Left renal cortex interstitium (tissue), 4 donors: ENCODE data around the gene TMEM35B. TPM values are rescaled to one million over a fixed set of nuclear protein-coding genes. Genes with fewer than 3 reads are reported as not detected.
"Not testable (repeated sequence)": the region's sequence is repeated elsewhere in the genome, so short reads cannot be mapped to it uniquely, and the experiment has no call there.

Source experiments
- DNase-seq, 4 donors: peaks; one replicate each; pipeline ENCODE4 v3.0.0-alpha.2; 2013; ENCODE audit warnings: low read depth in 4 of 4, low spot score in 2 of 4, missing footprints in 1 of 4
- polyA plus RNA-seq, 4 donors: library from polyadenylated mRNA; unstranded; fragments of 120-200 nt; gene quantifications; one replicate each; pipeline ENCODE4 v1.2.1, GENCODE V29; 2013; ENCODE audit not compliant: insufficient read length in 4 of 4

TMEM35B gene
- polyA plus RNA-seq, 4 donors: 24.9 to 32.8 (median 30.5) TPM

- DNase-seq: no peak
Observed at GRCh38 chr1:34976384-34977209, 8.6 kb downstream of the TMEM35B start.

DNA sequence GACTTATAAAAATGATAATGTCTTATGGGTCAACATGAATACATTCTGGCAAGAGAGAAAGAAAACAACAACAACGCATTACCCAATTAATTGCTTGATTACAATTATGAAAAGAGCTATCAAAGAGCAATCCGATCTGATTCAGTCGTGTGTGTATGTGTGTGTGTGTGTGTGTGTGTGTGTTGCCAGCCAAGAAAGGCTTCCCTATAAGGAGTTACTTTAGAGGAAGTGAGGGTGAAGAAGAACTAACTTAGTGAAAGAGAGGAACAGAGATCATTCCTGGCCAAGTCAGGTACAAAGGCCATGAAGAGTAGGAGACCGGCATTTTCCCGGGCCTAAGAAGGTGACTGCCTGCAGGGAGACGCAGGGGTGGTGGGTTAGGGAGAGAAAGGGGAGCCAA is 9.4 kb downstream of the TMEM35B start:
- DNase-seq: no peak

GRCh38 chr1:34975338-34975737 is 9.8 kb downstream of the TMEM35B start:
- no peak for DNase-seq

GRCh38 chr1:34974626-34975025 is 10.5 kb downstream of the TMEM35B start:
- DNase-seq: no peak

DNA sequence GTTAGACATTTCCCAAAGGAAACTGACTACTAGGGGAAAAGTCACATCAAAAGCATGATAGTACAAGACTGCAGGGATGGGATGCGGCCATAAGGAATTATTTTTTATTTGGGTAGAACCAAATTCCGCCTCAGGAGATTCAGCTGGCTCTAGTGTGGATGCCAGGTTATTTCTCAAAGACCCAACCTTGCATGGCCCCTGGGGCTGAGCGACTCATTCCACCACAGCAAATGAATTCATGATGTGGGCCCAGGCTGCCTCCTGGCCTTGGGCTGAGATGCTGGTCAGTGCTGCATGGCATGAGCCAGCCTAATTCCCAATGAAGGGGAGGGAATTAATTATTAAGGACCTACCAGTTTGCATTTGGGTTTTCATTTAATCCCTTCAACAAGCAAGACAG is 11.8 kb downstream of the TMEM35B start:
- no peak for DNase-seq

GRCh38 chr1:34970829-34971228 is 14.3 kb downstream of the TMEM35B start:
- DNase-seq: no peak

DNA sequence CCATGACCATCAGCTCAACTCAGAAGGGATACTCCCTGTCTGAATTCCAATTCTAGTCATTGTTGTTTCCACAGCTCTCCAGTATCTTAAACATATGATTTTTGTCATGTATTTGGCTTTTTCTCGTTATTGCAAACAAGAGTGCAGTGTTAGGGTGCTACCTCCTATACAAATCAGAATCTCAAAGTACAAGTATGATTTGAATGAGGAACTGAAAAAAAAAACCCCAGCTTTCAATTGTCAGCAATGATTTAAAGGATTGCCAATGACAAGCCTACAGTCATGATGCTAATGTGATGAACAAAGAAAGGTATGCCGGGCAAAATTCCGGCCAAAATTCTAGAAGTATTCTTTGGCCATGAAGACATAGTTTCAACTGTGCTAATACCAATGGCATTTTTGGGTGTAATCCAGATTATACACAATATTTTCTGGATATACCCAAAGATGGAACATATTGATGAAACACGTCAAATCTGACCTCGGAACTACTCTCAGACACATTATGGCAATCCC is 14.9 kb downstream of the TMEM35B start:
- DNase-seq: no peak

DNA sequence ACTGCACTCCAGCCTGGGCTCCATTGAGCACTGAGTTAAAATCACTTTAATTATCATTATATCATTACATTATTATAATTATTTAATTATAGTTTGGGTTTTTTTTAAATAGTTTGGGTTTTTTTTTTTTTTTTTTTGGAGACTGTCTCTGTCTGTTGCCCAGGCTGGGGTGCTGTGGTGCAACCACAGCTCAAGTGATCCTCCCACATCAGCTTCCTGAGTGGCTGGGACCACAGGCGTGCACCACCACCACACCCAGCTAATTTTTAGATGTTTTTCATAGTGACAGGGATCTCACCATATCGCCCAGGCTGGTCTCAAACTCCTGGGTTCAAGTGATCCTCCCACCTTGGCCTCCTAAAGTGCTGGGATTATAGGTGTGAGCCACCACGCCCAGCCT is 16.9 kb downstream of the TMEM35B start:
- not testable (repeated sequence) for DNase-seq

DNA sequence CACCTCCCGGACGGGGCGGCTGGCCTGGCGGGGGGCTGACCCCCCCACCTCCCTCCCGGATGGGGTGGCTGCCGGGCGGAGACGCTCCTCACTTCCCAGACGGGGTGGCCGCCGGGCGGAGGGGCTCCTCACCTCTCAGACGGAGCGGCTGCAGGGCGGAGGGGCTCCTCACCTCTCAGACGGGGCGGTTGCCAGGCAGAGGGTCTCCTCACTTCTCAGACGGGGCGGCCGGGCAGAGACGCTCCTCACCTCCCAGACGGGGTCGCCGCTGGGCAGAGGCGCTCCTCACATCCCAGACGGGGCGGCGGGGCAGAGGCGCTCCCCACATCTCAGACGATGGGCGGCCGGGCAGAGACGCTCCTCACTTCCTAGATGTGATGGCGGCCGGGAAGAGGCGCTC is 17.5 kb downstream of the TMEM35B start:
- DNase-seq: not testable (repeated sequence)

GRCh38 chr1:34965597-34965996 is 19.6 kb downstream of the TMEM35B start:
- no peak for DNase-seq

DNA sequence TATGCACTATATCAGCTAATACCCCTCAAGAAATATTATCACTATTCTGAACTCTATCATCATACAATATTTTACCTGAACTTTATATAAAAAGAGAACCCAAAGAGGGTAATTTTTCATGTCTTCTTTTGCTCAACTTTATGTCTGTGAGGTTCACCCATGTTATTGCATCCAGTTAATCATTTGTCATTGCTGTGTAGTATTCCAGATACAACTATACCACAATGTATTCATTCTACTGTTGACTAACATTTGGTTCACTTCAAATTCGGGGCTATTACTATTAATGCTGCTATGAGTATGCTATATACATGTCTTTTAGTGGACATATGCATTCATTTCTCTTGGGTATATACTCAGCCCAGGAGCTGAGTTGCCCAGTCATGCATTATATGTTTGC is 34.7 kb downstream of the TMEM35B start:
- no peak for DNase-seq

DNA sequence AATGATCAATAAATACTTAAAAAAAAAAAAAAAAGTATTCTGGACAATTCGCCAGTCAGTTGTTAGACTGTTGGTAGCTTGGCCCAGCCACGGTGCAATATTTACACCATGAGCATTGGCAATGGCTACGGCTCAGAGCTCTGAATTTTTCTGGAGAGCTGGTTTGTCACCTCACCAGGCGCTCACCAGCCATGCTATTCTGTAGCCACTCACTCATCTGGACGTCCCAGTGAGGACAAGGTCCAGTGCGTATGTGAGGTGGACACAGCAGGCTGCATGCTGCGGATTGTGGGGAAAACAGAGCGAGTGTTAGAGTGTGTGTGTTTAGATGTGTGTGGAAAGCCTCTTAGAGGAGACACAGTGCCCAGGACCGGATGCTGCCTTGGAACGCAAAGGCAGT is 36.4 kb downstream of the TMEM35B start:
- not testable (repeated sequence) for DNase-seq

DNA sequence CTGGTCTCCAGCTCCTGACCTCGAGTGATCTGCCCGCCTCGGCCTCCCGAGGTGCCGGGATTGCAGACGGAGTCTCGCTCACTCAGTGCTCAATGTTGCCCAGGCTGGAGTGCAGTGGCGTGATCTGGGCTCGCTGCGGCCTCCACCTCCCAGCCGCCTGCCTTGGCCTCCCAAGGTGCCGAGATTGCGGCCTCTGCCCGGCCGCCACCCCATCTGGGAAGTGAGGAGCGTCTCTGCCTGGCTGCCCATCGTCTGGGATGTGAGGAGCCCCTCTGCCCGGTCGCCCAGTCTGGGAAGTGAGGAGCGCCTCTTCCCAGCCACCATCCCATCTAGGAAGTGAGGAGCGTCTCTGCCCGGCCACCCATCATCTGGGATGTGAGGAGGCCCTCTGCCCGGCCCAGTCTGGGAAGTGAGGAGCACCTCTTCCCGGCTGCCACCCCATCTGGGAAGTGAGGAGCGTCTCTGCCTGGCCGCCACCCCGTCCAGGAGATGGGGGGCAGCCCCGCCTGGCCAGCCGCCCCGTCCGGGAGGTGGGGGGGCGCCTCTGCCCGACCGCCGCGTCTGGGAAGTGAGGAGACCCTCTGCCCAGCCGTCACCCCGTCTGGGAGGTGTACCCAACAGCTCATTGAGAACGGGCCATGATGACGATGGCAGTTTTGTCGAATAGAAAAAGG is 37.4 kb downstream of the TMEM35B start:
- not testable (repeated sequence) for DNase-seq

DNA sequence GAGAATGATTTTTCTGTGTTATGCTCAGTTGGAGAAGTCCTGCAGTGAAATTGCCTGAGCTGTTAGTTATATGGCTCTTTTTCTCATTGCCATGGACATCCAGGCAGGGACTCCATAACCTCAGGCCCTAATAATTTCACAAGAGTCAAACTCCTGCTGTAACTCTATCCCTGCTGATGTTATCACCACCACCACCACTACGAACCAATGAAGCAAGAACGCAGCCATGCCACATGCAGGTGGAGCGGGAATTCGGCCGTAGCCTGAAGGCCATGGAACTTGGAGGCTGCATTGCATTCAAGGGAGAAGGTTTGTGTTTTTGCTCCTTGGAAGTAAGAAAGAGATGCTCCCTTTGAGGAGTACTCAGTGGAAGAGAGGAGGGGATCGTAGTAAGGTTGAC is 38.9 kb downstream of the TMEM35B start:
- DNase-seq: no peak

GRCh38 chr1:34941798-34942197 is 43.3 kb downstream of the TMEM35B start:
- not testable (repeated sequence) for DNase-seq

Other genes with a start within 250 kb of the TMEM35B start
- gene GJB5, start 230.3 kb downstream of the TMEM35B start, polyA plus RNA-seq: under 1 TPM in 3 of 4 donors, not detected in 1; 0.22 to 0.51 (median 0.30) TPM
- under 1 TPM in 3 of 4 donors, not detected in 1; 0.14 to 0.25 (median 0.16) TPM for gene GJB4, start 225.6 kb downstream of the TMEM35B start, polyA plus RNA-seq
- under 1 TPM; 0.11 to 0.42 (median 0.16) TPM for gene GJB3, start 204.1 kb downstream of the TMEM35B start, polyA plus RNA-seq
- gene GJA4, start 192.3 kb downstream of the TMEM35B start, polyA plus RNA-seq: 10 to 100 TPM; 14.0 to 22.0 (median 20.0) TPM
- 10 to 100 TPM; 30.9 to 40.0 (median 33.1) TPM for gene SMIM12, start 125.6 kb downstream of the TMEM35B start, polyA plus RNA-seq
- gene DLGAP3, start 55.7 kb downstream of the TMEM35B start, polyA plus RNA-seq: 1 to 10 TPM; 1.7 to 2.9 (median 2.5) TPM
- gene ZMYM6, start 46.6 kb upstream of the TMEM35B start, polyA plus RNA-seq: 10 to 100 TPM; 15.3 to 25.9 (median 20.6) TPM
- gene ZMYM1, start 94.0 kb upstream of the TMEM35B start, polyA plus RNA-seq: 10 to 100 TPM; 15.0 to 21.9 (median 19.2) TPM
- gene SFPQ, start 207.8 kb upstream of the TMEM35B start, polyA plus RNA-seq: 1,000 to 10,000 TPM in 1 of 4 donors, 100 to 1,000 TPM in 3; 472 to 1,088 (median 773) TPM